HG03460 (cell line): Measurements from ENCODE around the gene NOD1.
A peak's percentile ranks its signal among the peaks of the same experiment; 100 is the strongest.
"Not testable (repeated sequence)": the region's sequence is repeated elsewhere in the genome, so short reads cannot be mapped to it uniquely, and the experiment has no call there.

Source experiments
- ATAC-seq: cut with Tn5 transposase; IDR thresholded peaks from one replicate; pipeline ENCODE4 v1.9.1; 2021; ENCODE audit not compliant: unreplicated experiment

NOD1 gene, protein sequence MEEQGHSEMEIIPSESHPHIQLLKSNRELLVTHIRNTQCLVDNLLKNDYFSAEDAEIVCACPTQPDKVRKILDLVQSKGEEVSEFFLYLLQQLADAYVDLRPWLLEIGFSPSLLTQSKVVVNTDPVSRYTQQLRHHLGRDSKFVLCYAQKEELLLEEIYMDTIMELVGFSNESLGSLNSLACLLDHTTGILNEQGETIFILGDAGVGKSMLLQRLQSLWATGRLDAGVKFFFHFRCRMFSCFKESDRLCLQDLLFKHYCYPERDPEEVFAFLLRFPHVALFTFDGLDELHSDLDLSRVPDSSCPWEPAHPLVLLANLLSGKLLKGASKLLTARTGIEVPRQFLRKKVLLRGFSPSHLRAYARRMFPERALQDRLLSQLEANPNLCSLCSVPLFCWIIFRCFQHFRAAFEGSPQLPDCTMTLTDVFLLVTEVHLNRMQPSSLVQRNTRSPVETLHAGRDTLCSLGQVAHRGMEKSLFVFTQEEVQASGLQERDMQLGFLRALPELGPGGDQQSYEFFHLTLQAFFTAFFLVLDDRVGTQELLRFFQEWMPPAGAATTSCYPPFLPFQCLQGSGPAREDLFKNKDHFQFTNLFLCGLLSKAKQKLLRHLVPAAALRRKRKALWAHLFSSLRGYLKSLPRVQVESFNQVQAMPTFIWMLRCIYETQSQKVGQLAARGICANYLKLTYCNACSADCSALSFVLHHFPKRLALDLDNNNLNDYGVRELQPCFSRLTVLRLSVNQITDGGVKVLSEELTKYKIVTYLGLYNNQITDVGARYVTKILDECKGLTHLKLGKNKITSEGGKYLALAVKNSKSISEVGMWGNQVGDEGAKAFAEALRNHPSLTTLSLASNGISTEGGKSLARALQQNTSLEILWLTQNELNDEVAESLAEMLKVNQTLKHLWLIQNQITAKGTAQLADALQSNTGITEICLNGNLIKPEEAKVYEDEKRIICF

DNA sequence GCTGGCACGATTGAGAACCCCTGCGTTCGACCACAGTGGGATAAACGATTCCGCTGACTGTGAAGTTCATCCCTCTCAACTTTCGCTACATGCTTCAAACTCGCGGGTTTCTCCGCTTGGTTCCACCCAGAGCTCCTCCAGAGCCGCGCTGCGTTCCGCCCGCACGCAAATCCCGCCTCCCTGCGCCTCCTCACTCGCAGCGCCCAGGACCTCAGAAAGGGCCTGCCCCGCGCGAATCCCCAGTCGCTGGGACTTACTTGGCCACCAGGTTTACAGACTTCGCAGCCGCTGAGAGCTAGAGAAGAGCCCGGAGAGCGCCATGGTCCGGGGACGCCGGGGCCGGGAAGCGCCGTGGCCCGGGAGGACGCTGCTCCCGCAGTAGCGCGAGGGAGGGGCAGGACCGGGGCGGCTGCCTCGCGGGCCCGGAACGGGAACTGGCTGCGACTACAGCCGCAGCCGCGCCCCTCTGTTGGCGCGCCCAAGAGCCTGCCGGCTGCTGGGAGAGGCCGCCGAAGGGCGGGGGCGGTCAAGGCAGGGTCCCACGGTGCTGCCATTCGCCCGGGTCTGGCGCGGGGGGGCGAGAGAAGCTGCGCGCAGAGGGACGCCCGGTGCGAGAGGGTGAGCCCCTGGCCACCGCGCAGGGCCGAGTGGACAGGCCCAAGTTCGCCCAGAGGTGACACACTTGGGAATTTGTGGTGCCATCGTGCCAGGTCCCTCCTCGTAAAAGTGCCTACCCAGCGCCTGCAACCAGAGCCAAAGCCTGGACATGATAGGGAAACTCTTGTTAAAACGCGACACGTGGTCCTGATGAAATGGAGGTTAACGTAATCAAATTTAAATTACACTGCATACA lies at the start of gene NOD1:
TSS of gene NOD1 (minus strand) at position 436 of the 853 bp plus-strand sequence. CDS start 21,863 bp downstream, outside the sequence.
- peak; percentile 94 for ATAC-seq

DNA sequence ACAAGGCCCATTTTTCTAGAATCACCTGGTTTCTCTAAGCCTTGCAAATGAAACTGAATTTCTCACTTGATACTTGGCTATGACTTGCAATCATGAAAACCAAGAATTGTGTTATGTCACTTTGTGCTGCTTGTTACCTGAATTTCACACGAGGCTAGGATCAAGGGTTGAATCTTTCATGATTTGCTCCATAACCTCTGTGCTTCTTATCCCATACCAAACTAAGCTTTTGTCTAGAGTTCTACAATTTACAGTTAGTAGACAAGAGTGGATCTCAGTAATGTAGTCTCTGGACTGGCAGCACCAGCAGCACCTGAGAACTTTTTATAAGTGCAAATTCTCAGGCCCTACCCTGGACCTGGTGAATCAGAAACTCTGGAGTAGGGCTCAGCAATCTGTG lies 48.7 kb upstream of the NOD1 start:
- ATAC-seq: not testable (repeated sequence)

DNA sequence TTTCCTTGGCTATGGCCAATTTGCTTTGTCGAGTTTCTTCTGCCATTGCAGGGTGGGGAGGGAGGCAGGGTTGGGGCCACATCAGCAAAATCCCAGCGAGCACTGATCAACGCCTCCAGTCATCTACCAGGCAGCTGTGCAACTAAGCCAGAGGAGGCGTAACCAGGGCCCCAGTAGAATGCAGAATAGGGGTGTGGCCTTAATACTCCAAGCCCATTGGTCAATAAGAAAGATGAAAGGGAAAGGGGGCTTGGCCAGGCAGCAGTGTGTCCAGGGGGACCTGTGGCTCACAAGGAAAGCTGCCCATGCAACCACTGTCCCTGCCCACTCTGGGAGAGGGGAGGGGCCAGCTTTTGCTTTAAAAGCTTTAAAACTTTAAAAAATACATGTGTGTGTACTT lies 47.6 kb upstream of the NOD1 start:
- ATAC-seq: no peak

DNA sequence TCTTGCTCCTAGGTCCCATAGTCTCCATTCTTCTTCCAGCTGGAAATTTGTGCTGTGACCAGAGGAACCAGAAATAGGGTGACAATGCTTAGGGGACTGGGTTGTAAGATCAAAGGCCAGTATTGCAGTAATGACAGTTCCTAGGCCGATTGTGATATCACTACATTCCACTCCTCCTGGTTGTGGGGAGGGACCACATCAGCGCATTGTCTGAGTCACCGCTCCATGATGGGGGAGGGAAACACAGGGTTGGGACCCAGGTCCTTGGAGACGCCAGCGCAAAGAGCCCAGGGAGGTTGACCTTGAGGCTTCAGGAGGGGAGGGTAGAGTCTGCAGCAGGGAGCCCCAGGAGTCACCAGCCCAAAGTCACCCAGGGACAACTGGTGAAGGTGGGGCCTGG lies 46.8 kb upstream of the NOD1 start:
- no peak for ATAC-seq

DNA sequence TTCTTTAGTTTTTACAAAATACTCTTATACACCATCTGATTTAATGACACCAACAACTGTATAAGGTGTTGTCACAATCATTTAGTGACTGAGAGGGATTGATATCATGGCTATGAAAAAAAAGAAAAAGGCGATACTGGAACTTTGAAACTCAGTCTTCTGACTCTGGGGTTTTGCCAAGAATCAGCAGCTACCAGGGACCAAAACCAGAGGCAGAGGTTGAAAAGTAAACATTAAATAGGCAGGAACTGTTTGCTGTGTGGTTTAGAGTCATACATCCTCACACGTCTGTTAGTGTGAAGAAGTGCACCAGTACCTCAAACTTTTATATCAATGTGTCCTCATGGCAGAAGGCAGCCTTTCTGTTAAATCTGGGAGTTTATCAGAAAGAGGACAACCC lies 46.0 kb upstream of the NOD1 start:
- no peak for ATAC-seq

DNA sequence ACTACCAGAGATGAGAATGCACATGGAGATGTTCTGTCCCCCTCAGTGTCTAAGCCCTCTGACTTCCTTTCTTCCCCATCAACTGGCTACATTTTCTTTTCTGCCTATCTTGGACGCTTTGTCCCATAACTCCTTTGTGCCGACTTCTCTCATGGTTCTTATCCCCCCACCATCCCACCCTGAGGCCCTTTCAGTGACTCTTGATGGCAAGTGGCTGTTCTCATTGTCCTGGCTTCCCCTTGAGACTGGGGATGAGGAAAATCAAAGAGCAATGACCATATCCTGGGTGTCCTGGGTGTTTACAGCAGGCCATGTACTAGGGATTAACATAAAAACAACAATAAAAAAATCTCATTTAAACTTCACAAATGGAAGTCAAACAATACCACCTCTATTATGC lies 44.9 kb upstream of the NOD1 start:
- ATAC-seq: no peak

DNA sequence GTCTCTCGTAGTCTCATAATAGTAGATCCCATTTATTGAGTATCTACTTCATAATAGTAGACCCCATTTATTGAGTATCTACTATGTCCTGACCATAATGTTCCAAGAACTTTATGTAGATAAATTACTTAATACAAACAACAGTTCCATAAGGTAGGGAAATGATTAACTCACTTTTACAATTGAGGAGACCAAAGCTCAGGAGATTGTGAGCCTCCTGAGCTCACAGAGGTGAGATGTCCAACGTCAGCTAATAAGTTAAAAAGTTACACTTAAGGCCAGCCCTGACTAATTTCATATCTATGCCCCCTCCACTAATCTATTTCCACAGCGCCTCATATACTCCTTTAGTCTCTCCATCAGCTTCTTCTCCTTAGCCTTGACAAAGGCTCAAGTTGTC lies 43.6 kb upstream of the NOD1 start:
- ATAC-seq: no peak

DNA sequence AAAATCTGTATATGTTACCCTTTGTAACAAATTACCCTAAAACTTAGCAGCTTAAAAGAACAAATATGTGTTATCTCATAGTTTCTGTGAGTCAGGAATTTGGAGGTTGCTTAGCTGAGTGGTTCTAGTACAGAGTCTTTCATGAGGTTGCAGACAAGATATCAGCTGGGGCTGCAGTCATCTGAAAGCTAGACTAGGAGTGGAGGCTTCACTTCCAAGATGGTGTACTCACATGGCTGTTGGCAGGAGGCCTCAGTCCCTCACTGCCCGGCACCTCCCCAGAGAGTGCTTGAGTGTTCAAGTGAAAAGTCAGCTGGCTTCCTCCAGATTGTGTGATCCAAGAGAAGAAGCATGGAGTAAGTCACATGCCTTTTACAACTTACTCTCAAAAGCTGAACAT lies 42.9 kb upstream of the NOD1 start:
- ATAC-seq: no peak

DNA sequence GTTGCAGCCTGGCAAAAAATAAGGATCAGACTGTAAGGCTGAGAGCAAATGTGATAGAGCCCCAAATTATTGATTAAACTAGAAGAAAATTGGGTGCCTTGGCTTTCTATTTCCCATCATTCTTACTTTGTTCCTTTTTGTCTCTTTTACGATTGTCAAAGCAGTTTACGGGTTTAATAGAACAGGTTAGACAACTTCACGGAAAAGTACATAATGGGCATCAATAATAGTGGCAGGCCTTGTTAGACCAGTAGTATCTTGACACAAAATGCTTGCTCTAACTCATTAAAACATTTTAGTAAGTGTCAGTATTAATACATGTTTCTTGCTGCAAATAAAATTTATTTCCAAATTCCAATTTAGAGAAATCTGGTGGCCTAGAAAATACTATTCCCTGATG lies 40.5 kb upstream of the NOD1 start:
- ATAC-seq: no peak

DNA sequence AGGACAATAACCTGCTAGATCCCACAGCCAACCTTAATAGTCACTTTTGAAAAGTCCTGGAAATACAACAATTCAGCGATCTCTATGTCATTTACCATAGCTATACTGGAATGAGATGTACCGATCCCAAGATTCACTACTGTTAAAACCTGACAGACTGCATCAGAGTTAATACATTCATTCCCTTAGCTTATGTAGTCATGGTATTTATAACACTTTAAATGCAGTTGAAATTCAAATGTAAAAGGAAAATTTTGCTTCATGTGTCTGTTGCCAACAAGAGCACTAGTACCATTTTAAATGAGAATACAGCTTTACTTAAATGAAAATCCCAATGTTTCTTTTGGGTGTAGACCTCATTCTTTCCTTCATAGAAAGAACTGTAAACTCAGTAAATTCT lies 37.2 kb upstream of the NOD1 start:
- no peak for ATAC-seq

DNA sequence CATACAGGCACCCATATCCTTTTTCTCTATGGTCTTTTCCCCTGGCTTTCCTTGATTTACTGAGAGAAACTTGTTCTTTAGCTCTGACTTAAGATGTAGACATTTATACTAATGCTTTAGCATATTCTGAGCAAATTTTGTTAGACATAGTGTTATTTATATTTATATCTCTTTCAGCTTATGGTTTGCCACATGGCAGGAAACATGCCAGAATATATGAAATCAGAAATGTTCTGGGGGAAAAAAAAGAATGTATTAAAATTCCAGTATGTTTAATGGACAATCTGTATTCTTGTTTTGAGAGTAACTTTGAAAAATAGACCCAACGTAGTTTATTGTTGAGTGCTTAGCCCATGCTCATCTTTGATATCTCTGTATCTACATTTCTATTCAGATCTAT lies 36.2 kb upstream of the NOD1 start:
- no peak for ATAC-seq

DNA sequence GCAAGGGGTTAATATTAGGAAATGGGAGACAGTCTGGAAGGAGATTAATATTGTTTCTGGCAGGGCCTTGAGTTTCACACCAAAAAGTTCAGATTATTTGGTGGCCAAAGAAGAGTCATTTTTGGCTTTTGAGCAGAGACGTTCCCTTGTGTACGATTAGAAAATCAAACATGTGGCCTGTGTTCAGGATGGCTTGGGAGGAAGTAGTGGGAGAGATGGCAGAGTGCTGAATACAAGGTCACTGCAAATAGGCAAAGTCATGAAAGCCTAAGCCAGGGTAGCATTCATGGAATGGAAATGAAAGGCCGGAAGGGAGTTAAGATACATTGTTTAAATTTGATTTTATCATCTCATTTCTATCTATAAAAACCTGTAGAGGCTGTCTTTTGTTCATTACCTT lies 35.6 kb upstream of the NOD1 start:
- no peak for ATAC-seq

DNA sequence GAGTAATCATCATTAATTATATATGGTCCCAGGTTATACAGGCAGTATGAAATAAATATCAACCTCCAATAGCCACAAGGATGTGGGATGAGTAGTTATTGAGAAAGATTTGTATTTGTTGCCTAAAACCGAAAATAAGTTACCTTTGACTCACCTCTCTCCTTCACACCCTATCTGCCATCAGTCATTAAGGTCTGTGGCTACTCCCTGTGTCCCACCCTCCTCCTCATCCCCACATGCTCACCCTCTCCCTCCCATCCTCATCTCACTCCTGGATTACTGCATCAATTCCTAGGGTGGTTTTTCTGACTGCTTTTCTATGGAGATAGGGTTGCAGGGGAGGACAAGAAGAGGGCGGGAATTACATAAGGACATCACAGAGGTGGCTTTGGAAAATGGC lies 35.2 kb upstream of the NOD1 start:
- no peak for ATAC-seq

DNA sequence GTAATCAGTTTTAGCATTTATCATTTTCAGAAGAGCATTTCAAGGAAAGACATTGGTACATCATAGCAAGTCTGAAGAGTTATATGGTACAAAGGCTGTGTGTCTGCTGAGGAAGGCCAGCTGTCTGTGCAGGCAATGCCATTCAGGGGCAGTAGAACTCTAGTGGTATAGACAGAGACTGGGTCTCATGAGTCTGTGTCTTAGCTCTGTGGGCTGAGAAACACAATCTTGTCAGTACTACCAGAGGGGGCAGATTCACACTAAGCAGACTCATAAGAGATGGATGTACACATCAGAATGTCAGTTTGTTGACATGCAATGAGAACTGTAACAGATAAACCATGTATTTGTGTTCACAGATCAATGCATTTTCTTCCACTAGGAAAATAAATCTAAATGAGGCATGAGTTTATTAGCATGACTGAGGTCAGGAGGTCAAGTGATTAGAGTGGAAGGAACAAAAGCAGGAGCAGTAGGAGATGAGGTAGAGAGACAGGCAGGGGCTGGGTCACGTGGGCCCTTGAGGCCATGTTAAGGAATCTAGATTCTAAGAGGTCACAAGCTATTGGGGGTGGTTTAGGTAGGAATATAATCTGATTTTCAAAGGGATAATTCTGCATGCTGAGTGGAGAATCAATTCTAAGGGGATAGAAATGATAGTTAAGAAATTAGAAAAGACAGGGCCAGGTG lies 33.5 kb upstream of the NOD1 start:
- ATAC-seq: no peak

DNA sequence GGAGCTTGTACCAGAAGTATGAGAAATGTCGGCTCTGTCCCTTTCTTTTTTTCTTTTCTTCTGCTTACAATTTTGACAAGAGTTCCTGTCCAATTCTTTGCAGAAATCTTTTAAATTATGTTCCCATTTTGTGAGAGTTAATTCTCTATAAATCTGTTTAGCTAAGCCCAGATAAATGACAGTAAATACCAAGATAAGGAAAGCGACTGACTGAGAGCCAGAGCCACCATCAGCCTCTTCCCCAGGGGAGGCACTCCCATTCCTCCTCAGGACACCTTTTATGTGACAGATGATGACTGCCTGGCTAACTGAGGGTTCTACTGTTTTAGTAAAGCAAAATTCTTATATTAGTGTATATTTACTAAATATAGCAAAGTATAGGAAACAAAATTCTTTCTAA lies 32.9 kb upstream of the NOD1 start:
- no peak for ATAC-seq

DNA sequence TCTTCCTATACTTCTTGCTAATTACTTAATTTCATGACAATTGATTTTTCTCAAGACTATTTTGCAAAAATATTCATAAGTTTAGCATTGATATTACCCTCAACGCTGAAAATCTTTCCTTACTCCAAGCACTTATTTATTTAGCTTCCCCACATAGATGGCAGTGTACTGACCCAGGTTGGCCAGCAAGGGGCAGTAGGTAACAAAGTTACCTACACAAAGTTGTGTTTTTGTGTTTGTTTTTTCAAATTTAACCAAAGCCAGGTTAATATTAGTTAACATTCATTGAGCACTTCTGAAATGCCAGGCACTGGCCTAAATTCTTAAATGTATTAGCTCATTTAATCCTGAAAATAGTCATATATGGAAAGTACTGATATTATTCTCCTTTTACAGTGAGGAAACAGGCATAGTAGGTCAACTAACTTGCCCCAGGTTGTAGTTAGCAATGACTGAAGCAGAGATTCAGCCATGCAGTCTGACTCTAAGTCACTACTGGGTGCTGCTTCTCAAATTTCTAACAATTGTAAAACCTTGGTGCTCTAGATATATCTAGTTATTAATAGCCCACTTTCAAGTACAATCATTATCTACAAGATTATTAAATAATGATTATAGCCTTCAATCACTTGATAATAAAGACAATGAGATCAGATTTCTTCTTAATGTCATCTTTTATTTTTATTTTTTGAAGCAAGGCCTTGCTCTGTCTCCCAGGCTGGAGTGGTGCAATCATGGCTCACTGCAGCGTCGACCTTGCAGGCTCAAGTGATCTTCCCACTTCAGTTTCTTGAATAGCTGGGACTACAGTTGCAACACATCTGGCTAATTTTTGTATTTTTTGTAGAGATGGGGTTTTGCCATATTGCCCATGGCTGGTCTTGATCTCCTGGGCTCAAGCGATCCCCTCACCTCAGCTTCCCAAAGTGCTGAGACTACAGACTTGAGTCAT lies 31.8 kb upstream of the NOD1 start:
- no peak for ATAC-seq

DNA sequence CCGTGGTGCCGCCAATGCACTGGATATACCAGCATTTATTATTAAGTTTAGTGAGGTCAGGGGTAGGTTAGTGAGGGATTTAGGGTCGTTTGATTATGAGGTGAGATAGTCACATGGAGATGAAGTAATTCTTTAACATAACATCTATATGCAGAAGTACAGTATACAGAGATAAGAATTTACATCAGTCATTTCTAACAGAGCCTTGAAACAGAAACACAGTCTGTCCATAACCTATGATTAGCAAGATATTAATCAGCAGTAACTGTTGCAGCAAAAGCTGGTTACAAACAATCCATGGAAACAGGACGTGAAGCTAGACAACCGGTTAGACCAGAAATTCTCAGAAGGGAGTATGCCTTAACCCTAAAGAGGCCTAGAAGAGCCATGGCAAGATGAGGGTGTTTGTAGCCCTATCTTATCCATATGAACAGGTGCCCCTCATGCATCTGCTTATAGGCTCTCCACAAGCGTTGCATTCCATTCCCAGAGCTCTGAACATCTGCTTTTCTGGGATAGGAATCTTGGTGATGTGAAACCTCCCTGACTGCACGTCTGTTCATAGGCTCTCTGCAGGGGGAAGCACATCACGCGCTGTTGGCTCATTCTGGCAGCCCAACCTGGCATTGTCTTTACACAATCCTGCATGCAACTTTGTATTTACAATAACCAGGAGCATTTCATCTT lies 30.7 kb upstream of the NOD1 start:
- not testable (repeated sequence) for ATAC-seq

DNA sequence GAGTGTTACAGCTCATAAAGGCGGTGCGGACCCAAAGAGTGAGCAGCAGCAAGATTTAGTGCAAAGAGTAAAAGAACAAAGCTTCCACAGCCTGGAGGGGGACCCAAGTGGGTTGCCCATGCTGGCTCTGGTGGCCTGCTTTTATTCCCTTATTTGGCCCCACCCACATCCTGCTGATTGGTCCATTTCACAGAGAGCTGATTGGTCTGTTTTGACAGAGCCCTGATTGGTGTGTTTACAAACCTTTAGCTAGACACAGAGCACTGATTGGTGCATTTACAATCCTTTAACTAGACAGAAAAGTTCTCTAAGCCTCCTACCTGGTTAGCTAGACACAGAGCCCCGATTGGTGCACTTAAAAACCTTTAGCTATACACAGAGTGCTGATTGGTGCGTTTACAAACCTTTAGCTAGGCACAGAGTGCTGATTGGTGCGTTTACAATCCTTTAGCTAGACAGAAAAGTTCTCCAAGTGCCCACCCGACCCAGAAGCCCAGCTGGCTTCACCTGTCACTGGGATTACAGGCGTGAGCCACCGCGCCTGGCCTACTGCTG lies 28.8 kb upstream of the NOD1 start:
- ATAC-seq: not testable (repeated sequence)
